ENCODE data around the gene AP5S1. TPM values are rescaled to one million over a fixed set of nuclear protein-coding genes. Genes with fewer than 3 reads are reported as not detected.

AP5S1 gene
- total and polyA plus RNA-seq, 2 of the 13 experiments (the other 11 are each of a cell fraction or from before 2014, with no cell fraction given), result 7.9 to 23.2 TPM

DNA sequence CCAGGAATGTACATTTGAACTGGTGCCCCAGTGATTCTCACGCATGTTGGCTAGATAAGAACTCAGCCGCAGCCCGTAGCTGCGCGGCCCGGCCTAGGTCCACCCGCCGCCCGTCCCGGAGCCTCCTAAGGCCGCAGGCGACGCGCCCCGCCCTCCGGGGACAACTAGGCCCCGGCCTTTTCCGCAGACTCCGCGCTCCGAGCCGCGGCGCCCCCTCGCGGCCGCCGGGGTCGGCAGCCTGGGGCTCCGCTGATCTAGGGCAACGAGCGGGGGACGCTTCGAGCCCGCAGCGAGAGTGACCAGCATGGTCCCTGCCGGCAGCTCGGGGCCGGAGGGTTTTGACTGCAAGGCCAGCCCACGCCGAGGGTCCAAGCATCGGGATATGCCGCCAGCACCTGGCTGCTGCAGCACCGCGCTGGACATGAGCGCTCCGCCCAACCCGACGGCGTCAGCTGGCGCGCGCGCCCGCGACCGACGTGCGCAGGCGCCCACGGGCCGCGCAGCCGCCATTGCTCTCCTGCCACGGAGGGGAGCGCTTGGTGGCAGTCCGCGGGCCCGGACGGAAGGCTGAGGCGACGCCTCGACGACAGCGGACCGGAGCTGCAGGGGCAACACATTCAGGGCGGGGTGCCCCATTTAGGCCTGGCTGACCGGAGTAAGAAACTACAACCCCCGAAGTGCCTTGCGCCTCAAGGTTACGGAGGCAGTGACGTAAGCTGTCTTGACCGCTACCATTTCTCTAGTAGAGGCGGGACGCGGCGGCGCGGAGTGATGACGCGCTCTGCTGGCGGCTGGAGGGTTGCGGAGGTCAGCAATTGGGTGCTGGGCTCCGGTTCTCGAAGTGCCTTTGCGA is at the start of gene AP5S1 (continued):
- TF ChIP-seq KLF16 (CRISPR knock-in tag; IDR thresholded peaks at IDR 0.05) (peak in 1 of 2 experiments; percentile 84; a peak in 2 of 4 replicates), ZNF207 (IDR thresholded peaks at IDR 0.05; ENCODE audit: borderline replicate concordance) (no peak), HNF4A (CRISPR knock-in tag; IDR thresholded peaks at IDR 0.05) (peak; percentile 38; the same call in 1 of the 2 replicates), BORCS8-MEF2B (CRISPR knock-in tag; IDR thresholded peaks at IDR 0.05) (peak; percentile 96), GABPA (IDR thresholded peaks at IDR 0.05; ENCODE audit: low read depth, low read length) (no peak), GABPA (CRISPR knock-in tag; IDR thresholded peaks at IDR 0.05; ENCODE audit: low read depth) (peak; percentile 84), RXRB (CRISPR knock-in tag; IDR thresholded peaks at IDR 0.05; ENCODE audit: borderline replicate concordance) (peak; percentile 77; the same call in 1 of the 2 replicates), PATZ1 (CRISPR knock-in tag; IDR thresholded peaks at IDR 0.05) (peak; percentile 60), PCBP2 (optimal IDR thresholded peaks at IDR 0.05; ENCODE audit: low read depth, low read length, poor library complexity, severe bottlenecking) (no peak), MTA3 (CRISPR knock-in tag; IDR thresholded peaks at IDR 0.05) (no peak), STAT5B (CRISPR knock-in tag; IDR thresholded peaks at IDR 0.05) (peak; percentile 78; the same call in 1 of the 2 replicates), PHF5A (CRISPR knock-in tag; IDR thresholded peaks at IDR 0.05; ENCODE audit: low read depth, unreplicated experiment) (peak; percentile 93), ZFP37 (CRISPR knock-in tag; IDR thresholded peaks at IDR 0.05; ENCODE audit: borderline replicate concordance) (peak; percentile 89), ZNF281 (CRISPR knock-in tag; IDR thresholded peaks at IDR 0.05; ENCODE audit: borderline replicate concordance) (peak; percentile 68; the same call in 1 of the 2 replicates), ZKSCAN5 (CRISPR knock-in tag; IDR thresholded peaks at IDR 0.05) (peak; percentile 74; the same call in 1 of the 2 replicates), ZNF563 (CRISPR knock-in tag; IDR thresholded peaks at IDR 0.05) (peak; percentile 98), THAP11 (CRISPR knock-in tag; IDR thresholded peaks at IDR 0.05) (peak; percentile 99), HOXD1 (CRISPR knock-in tag; IDR thresholded peaks at IDR 0.05) (peak; percentile 91; the same call in 1 of the 2 replicates), ZBTB4 (CRISPR knock-in tag; IDR thresholded peaks at IDR 0.05; ENCODE audit: borderline replicate concordance) (peak; percentile 92)
- TF ChIP-seq, protein P1, sequence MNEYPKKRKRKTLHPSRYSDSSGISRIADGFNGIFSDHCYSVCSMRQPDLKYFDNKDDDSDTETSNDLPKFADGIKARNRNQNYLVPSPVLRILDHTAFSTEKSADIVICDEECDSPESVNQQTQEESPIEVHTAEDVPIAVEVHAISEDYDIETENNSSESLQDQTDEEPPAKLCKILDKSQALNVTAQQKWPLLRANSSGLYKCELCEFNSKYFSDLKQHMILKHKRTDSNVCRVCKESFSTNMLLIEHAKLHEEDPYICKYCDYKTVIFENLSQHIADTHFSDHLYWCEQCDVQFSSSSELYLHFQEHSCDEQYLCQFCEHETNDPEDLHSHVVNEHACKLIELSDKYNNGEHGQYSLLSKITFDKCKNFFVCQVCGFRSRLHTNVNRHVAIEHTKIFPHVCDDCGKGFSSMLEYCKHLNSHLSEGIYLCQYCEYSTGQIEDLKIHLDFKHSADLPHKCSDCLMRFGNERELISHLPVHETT (CRISPR knock-in tag; conservative IDR thresholded peaks at IDR 0.05), result peak; percentile 95

Measured in HepG2 (cell line).